Superior temporal gyrus (tissue), 1 donor: ENCODE measurements around the gene AHCYL1.

Source experiments
- DNase-seq: peaks from one replicate; pipeline ENCODE4 v3.0.0-alpha.2; 2016; ENCODE audit errors: extremely low spot score

The AHCYL1 gene

GRCh38 chr1:110035236-110035752 lies 50.7 kb downstream of the AHCYL1 start:
- DNase-seq: no peak

GRCh38 chr1:110038271-110038670 lies 53.7 kb downstream of the AHCYL1 start:
- DNase-seq: no peak

DNA sequence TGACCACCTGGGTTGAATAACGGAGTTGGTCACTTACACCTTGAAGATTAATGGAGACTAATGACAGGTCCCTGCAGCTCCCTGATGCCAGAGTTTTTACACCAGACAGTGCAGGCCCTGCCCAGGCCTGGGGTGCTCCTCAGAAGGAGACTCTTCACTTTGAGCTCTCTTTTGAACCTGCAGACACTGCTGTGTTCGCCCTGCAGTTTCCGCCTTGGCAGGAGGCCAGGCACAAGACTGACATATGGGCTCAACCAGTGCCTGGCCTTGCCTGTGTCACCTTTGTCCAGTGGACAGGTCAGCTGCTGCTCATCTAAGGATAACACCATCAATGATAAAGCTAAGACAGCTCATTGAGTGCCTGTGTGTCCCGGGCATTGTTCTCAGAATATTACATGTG lies 55.1 kb downstream of the AHCYL1 start:
- DNase-seq: no peak

- DNase-seq: no peak
Observed at GRCh38 chr1:110040548-110040947, 56.0 kb downstream of the AHCYL1 start.

GRCh38 chr1:110043016-110043415 lies 58.5 kb downstream of the AHCYL1 start:
- DNase-seq: no peak

DNA sequence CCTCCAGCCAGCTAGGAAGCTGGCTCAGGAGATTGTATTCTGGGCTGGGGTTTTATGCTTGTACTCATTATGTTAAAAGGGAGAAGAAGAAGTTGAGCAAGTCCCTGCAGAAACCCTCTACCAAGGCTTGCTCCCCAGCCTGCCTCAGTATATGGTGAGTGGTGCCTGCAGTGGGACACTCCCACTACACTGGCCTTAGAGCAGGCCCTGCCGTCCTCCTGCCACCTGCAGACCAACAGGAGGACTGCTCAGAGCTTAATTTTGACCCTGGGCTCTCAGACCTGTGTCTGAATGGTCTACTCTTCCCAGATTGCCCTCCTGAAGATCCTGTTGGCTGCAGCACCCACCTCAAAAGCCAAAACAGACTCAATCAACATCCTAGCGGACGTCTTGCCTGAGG lies 62.9 kb downstream of the AHCYL1 start:
- no peak for DNase-seq

DNA sequence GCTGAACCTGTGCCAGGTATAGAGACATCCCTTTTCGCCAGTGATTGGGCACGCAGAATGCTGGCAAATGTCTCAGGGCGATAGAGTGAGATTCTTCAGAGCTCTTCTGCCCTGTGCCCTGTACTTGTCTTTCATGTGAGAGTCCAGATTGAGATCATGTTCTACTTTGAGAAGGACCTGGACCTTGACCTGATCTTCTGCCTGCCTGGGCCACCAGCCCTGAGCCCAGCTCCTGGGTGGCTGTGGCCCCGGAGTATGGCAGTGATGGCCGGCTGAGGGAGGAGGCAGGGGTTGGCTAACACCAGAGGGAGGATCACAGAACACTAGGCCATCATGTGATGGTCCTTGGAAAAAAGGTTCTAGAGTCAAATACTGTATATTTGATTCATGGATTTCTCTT lies 63.7 kb downstream of the AHCYL1 start:
- DNase-seq: no peak

GRCh38 chr1:110048923-110049601 lies 64.5 kb downstream of the AHCYL1 start:
- DNase-seq: peak; percentile 64

- DNase-seq: no peak
Observed at GRCh38 chr1:110049801-110050601, 65.4 kb downstream of the AHCYL1 start.

GRCh38 chr1:110050602-110051261 lies 66.2 kb downstream of the AHCYL1 start:
- no peak for DNase-seq

DNA sequence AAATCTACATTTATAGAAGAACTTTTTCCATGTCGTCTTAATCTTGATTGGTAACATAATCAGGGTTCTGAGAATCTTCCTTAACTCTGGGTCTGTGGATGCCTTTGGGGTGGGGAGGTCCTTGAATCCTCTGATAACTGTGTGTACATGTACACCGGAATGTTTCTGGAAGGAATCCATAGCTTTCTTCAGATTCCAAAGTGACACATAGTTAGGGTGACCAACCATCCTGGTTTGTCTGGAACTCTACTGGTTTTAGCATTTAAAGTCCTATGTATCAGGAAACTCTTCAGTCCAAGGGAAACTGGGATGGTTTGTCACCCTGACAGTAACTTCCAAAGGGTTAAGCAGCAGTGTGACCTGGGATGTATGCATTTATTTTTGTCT lies 66.7 kb downstream of the AHCYL1 start:
- no peak for DNase-seq

GRCh38 chr1:110053552-110054428 lies 69.2 kb downstream of the AHCYL1 start:
- DNase-seq: peak; percentile 81

- DNase-seq: no peak
Observed at GRCh38 chr1:110055493-110056284, 71.1 kb downstream of the AHCYL1 start.

GRCh38 chr1:110056285-110056683 lies 71.7 kb downstream of the AHCYL1 start:
- DNase-seq: no peak

GRCh38 chr1:110056776-110057175 lies 72.2 kb downstream of the AHCYL1 start:
- no peak for DNase-seq

DNA sequence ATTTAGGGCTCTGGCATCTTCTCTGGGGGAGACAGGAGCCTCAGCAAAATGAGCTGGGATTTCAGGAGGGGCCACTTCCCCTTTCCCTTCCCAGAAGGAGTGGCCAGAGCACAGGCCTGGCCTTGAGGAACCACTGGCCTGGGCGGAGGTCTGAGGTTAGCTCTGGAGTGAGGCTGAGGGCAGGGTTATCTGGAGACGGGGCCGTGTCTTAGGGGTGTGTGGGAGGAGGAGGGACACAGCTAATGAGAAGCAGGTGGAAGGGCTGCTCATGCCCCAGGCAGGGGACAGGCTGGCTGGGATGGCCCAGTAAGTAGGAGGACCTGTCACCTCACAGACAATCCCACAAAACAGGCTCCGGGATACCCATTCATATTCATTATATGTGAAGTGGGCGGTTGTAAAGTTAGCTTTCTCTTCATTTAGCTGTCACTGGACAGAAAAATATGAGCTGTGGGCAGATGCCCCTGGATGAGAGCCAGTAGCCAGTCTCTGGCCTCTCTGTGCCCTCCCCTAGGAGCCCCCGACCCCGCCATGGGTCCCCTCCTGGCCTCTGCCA lies 73.5 kb downstream of the AHCYL1 start:
- DNase-seq: no peak

- DNase-seq: no peak
Observed at GRCh38 chr1:110058591-110058990, 74.0 kb downstream of the AHCYL1 start.

- no peak for DNase-seq
Observed at GRCh38 chr1:110059133-110059863, 74.7 kb downstream of the AHCYL1 start.

- no peak for DNase-seq
Observed at GRCh38 chr1:110060034-110060661, 75.6 kb downstream of the AHCYL1 start.
